K562 (cell line): Measurements from ENCODE around the gene AAMP. TPM values are rescaled to one million over a fixed set of nuclear protein-coding genes. Genes with fewer than 3 reads are reported as not detected.

ENCODE experiments used
- E2F6 ChIP-seq, 2 experiments: IDR thresholded peaks; 2 replicates each; pipeline ENCODE4 v1.6.1; 2011; ENCODE audit warnings: borderline replicate concordance in 1 of 2, control low read depth in 1 of 2, low read depth in 1 of 2, low read length in 1 of 2, mild to moderate bottlenecking in 1 of 2, mixed read lengths in 1 of 2, moderate library complexity in 1 of 2; ENCODE audit not compliant: insufficient read depth in 1 of 2, insufficient read length in 1 of 2, poor library complexity in 1 of 2, severe bottlenecking in 1 of 2; ENCODE audit errors: extremely low read depth in 1 of 2
- FOXO4 ChIP-seq: fragments of 450-650 bp; formaldehyde crosslinking; IDR thresholded peaks from 2 replicates; pipeline ENCODE4 v1.4.0; 2020; ENCODE audit warnings: mild to moderate bottlenecking, moderate library complexity
- KAT2B ChIP-seq: IDR thresholded peaks from one replicate; pipeline ENCODE4 v1.6.1; 2012; ENCODE audit warnings: low read depth, mild to moderate bottlenecking, control low read depth, inconsistent platforms, low read length, moderate library complexity
- MBD2 ChIP-seq: sonication (generic); IDR thresholded peaks from 2 replicates; pipeline ENCODE4 v1.6.1; 2016; ENCODE audit warnings: low read depth, borderline replicate concordance
- MYNN ChIP-seq, 2 experiments: sonication (generic); formaldehyde crosslinking in 1 of 2; IDR thresholded peaks; 2 replicates each; pipeline versions ENCODE4 v1.5.0 to v1.6.1; 2016 to 2020; ENCODE audit warnings: antibody characterized with exemption in 1 of 2, missing genetic modification reagents in 1 of 2
- NFIX ChIP-seq: fragments of 250-450 bp; sonication (Bioruptor Pico); IDR thresholded peaks from 2 replicates; pipeline ENCODE4 v1.4.0; 2020; ENCODE audit warnings: low read depth, mild to moderate bottlenecking, moderate library complexity
- NRF1 ChIP-seq, 2 experiments: fragments of 450-650 bp; IDR thresholded peaks in 1 of 2; conservative IDR thresholded peaks in 1 of 2; 2 replicates each; pipeline ENCODE4 v1.6.1; 2014; ENCODE audit warnings: mild to moderate bottlenecking in 2 of 2
- PKNOX1 ChIP-seq: fragments of 450-650 bp; IDR thresholded peaks from 2 replicates; pipeline ENCODE4 v1.6.1; 2016
- POLR2AphosphoS2 ChIP-seq: IDR thresholded peaks from 2 replicates; pipeline ENCODE4 v1.6.1; 2012; ENCODE audit warnings: low read length, improper control_type of control experiment
- RAD21 ChIP-seq, 2 experiments: fragments of 250-450 bp in 1 of 2; fragments of 450-650 bp in 1 of 2; sonication (Bioruptor Pico) in 1 of 2; formaldehyde crosslinking in 1 of 2; IDR thresholded peaks in 1 of 2; conservative IDR thresholded peaks in 1 of 2; 2 replicates each; pipeline versions ENCODE4 v1.4.0 to v1.8.0; 2020 to 2022; ENCODE audit warnings: mild to moderate bottlenecking in 2 of 2, moderate library complexity in 1 of 2
- RBFOX2 ChIP-seq: fragments of 200-400 bp; formaldehyde crosslinking; IDR thresholded peaks from 2 replicates; pipeline ENCODE4 v1.6.1; 2017; ENCODE audit warnings: low read depth, mild to moderate bottlenecking, low read length, moderate library complexity
- RNF219 ChIP-seq: fragments of 250-450 bp; sonication (Bioruptor Pico); IDR thresholded peaks from 2 replicates; pipeline ENCODE4 v1.5.0; 2022; ENCODE audit warnings: mild to moderate bottlenecking
- SAFB ChIP-seq: fragments of 200-400 bp; formaldehyde crosslinking; IDR thresholded peaks from 2 replicates; pipeline ENCODE4 v1.6.1; 2017; ENCODE audit warnings: low read depth, low read length, borderline replicate concordance
- SMARCA4 ChIP-seq: fragments of 450-650 bp; IDR thresholded peaks from 2 replicates; pipeline ENCODE4 v1.6.1; 2016
- YY1 ChIP-seq, 3 experiments: IDR thresholded peaks; 2 replicates each; pipeline ENCODE4 v1.6.1; 2011; ENCODE audit warnings: low read length in 2 of 3, mild to moderate bottlenecking in 2 of 3, moderate library complexity in 2 of 3, borderline replicate concordance in 1 of 3, control low read depth in 1 of 3, low read depth in 1 of 3; ENCODE audit not compliant: insufficient read depth in 3 of 3, insufficient replicate concordance in 2 of 3, control insufficient read depth in 1 of 3, insufficient read length in 1 of 3; ENCODE audit errors: extremely low read depth in 1 of 3
- ZNF707 ChIP-seq: fragments of 250-450 bp; sonication (Bioruptor Pico); conservative IDR thresholded peaks from 2 replicates; pipeline ENCODE4 v1.8.0; 2022; ENCODE audit warnings: inconsistent platforms, mild to moderate bottlenecking, moderate library complexity
- polyA plus RNA-seq, 8 experiments: library from polyadenylated mRNA; depleted of rRNA in 4 of 8; stranded (reverse) in 5 of 8; unstranded in 3 of 8; fragments of >200 nt; fragmentation: Nextera tagmentation in 2 of 8; fragmentation: Illumina TruSeq in 1 of 8; extraction: Ambion mirVana in 2 of 8; extraction: Trizol in 1 of 8; gene quantifications; 2 replicates each; pipeline versions ENCODE4 v1.2.1 to v1.2.3, GENCODE V29; 2011 to 2014; ENCODE audit warnings: inconsistent platforms in 1 of 8, missing spikeins in 1 of 8
- total RNA-seq, 7 experiments: library from RNA; depleted of rRNA in 6 of 7; stranded (reverse); fragments of >200 nt in 6 of 7; fragmentation: Illumina TruSeq in 2 of 7; extraction: Trizol in 2 of 7; gene quantifications; 2 replicates each; pipeline versions ENCODE4 v1.2.1 to v1.2.3, GENCODE V29; 2011 to 2021; ENCODE audit warnings: low replicate concordance in 1 of 7

AAMP gene
- total and polyA plus RNA-seq, 9 of the 15 experiments (the other 6 are each of a cell fraction or from before 2014, with no cell fraction given) = 5.7 to 197 (median 94.1) TPM

- TF ChIP-seq NFIX (CRISPR knock-in tag) (no peak), ZNF707 (CRISPR knock-in tag) (no peak), MYNN (IDR thresholded peaks at IDR 0.05) (no peak), MYNN (CRISPR knock-in tag; IDR thresholded peaks at IDR 0.05) (no peak), PKNOX1 (peak; percentile 99), E2F6 (IDR thresholded peaks at IDR 0.05; ENCODE audit: borderline replicate concordance in 1 of 2, extremely low read depth in 1 of 2, insufficient read depth in 1 of 2, insufficient read length in 1 of 2, low read depth in 1 of 2, low read length in 1 of 2, poor library complexity in 1 of 2, severe bottlenecking in 1 of 2) (peak in 1 of 2 experiments; percentile 2), YY1 (IDR thresholded peaks at IDR 0.05; ENCODE audit: borderline replicate concordance in 1 of 3, control insufficient read depth in 1 of 3, extremely low read depth in 1 of 3, insufficient read depth in 3 of 3, insufficient read length in 1 of 3, insufficient replicate concordance in 2 of 3, low read depth in 1 of 3, low read length in 2 of 3) (peak; percentile 68 to 96 (median 94)), NRF1 (conservative IDR thresholded peaks at IDR 0.05 in 1 of 2, IDR thresholded peaks at IDR 0.05 in 1 of 2) (peak; percentile 86 to 88), MBD2 (peak; percentile 93), SMARCA4 (no peak), POLR2AphosphoS2 (no peak), KAT2B (no peak), RNF219 (CRISPR knock-in tag) (no peak), RBFOX2 (peak; percentile 89), SAFB (no peak), RAD21 (CRISPR knock-in tag; conservative IDR thresholded peaks at IDR 0.05 in 1 of 2, IDR thresholded peaks at IDR 0.05 in 1 of 2) (0 out of 4 replicates have a peak, but pooled peaks of 1 of the 2 experiments have one; percentile 1), FOXO4 (no peak)
Observed at GRCh38 chr2:218269900-218270720, at the start of gene AAMP, which contains the start of gene PNKD (continued).
